ENCODE data around the gene COL12A1.
A peak's percentile ranks its signal among the peaks of the same experiment; 100 is the strongest.

COL12A1 gene

GRCh38 chr6:75244063-75244584 is 38.3 kb upstream of the COL12A1 start:
- Histone ChIP-seq H3K27ac (ENCODE audit: low read length, poor library complexity, severe bottlenecking) (peak overlapping the region; percentile 94), H3K14ac (ENCODE audit: low read length in 2 of 2) (no peak overlapping the region), H2BK120ac (ENCODE audit: low read depth, low read length) (no peak overlapping the region), H2BK5ac (ENCODE audit: low read depth, low read length, poor library complexity, severe bottlenecking) (no peak overlapping the region), H3K27me3 (ENCODE audit: control insufficient read depth in 1 of 2, insufficient read depth in 1 of 2, low read length in 2 of 2) (no peaks in the 10 kb centered on the region), H3K79me1 (replicated peaks; ENCODE audit: low read length, poor library complexity, severe bottlenecking) (peaks cover under 1% of the 10 kb centered on the region), H3K4ac (ENCODE audit: low read depth in 1 of 2, low read length in 2 of 2) (peak overlapping the region; percentile 78 to 80), H2BK12ac (ENCODE audit: low read length in 2 of 2) (no peak overlapping the region), H3K23ac (ENCODE audit: low read length in 2 of 2) (no peak overlapping the region), H2AFZ (ENCODE audit: low read depth, low read length) (no peak overlapping the region), H3K9ac (ENCODE audit: low read length) (peak overlapping the region; percentile 97), H3K4me1 (ENCODE audit: control insufficient read depth, insufficient read depth, low read depth, low read length) (peaks cover 8% of the 10 kb centered on the region), H3K36me3 (ENCODE audit: control insufficient read depth in 1 of 2, insufficient read depth in 2 of 2, low read depth in 1 of 2, low read length in 2 of 2) (peaks cover 5 to 23% of the 10 kb centered on the region in 2 experiments), H2AK5ac (ENCODE audit: low read length, severe bottlenecking) (no peak overlapping the region), H3K4me3 (ENCODE audit: insufficient read depth in 1 of 2, low read depth in 1 of 2, low read length in 2 of 2) (peak overlapping the region in 1 of 2 experiments; percentile 99), H3K9me3 (ENCODE audit: control insufficient read depth, low read length) (no peaks in the 10 kb centered on the region), H3K4me2 (ENCODE audit: low read length, poor library complexity, severe bottlenecking) (peak overlapping the region; percentile 75), H4K91ac (ENCODE audit: low read length) (no peak overlapping the region), H2BK15ac (ENCODE audit: low read depth, poor library complexity, severe bottlenecking) (no peak overlapping the region), H3K18ac (ENCODE audit: low read depth in 1 of 2, low read length in 2 of 2) (peak overlapping the region in 1 of 2 experiments; percentile 82), H4K8ac (ENCODE audit: low read length) (peak overlapping the region; percentile 87)
- DNase-seq = no peak
- 32% methylated on average over 14 of the region's 15 CpGs for WGBS

GRCh38 chr6:75243333-75244062 is 37.6 kb upstream of the COL12A1 start, which contains the start of gene COX7A2:
TSS of gene COX7A2 (minus strand) at chr6:75243801. CDS start at chr6:75243734, 67 bp downstream.
- no peak within 1 kb of the TSS for H2BK120ac ChIP-seq (ENCODE audit: low read depth, low read length)
- peak within 1 kb of the TSS; percentile 97 for H3K9ac ChIP-seq (ENCODE audit: low read length)
- H3K9me3 ChIP-seq (ENCODE audit: control insufficient read depth, low read length) = no peaks in the 10 kb centered on the region
- H3K4me2 ChIP-seq (ENCODE audit: low read length, poor library complexity, severe bottlenecking) = peak within 1 kb of the TSS; percentile 75
- H3K4me1 ChIP-seq (ENCODE audit: control insufficient read depth, insufficient read depth, low read depth, low read length) = peaks cover 10% of the 10 kb centered on the region
- peak within 1 kb of the TSS; percentile 82 to 95 for H3K18ac ChIP-seq (ENCODE audit: low read depth in 1 of 2, low read length in 2 of 2)
- H3K14ac ChIP-seq (ENCODE audit: low read length in 2 of 2) = peak within 1 kb of the TSS in 1 of 2 experiments; percentile 92
- peak within 1 kb of the TSS; percentile 80 to 87 for H3K4ac ChIP-seq (ENCODE audit: low read depth in 1 of 2, low read length in 2 of 2)
- H2BK15ac ChIP-seq (ENCODE audit: low read depth, poor library complexity, severe bottlenecking) = no peak within 1 kb of the TSS
- H2AFZ ChIP-seq (ENCODE audit: low read depth, low read length) = peak within 1 kb of the TSS; percentile 78
- no peak within 1 kb of the TSS for H4K91ac ChIP-seq (ENCODE audit: low read length)
- peak; percentile 99 for DNase-seq
- H3K79me1 ChIP-seq (replicated peaks; ENCODE audit: low read length, poor library complexity, severe bottlenecking) = peaks cover 3% of the 10 kb centered on the region
- H2BK12ac ChIP-seq (ENCODE audit: low read length in 2 of 2) = peak within 1 kb of the TSS in 1 of 2 experiments; percentile 13
- H3K23ac ChIP-seq (ENCODE audit: low read length in 2 of 2) = peak within 1 kb of the TSS in 1 of 2 experiments; percentile 40
- H3K4me3 ChIP-seq (ENCODE audit: insufficient read depth in 1 of 2, low read depth in 1 of 2, low read length in 2 of 2) = peak within 1 kb of the TSS; percentile 82 to 99
- no peaks in the 10 kb centered on the region for H3K27me3 ChIP-seq (ENCODE audit: control insufficient read depth in 1 of 2, insufficient read depth in 1 of 2, low read length in 2 of 2)
- H3K36me3 ChIP-seq (ENCODE audit: control insufficient read depth in 1 of 2, insufficient read depth in 2 of 2, low read depth in 1 of 2, low read length in 2 of 2) = peaks cover 10 to 29% of the 10 kb centered on the region in 2 experiments
- under 1% methylated on average over 34 of the region's 36 CpGs for WGBS
- H2BK5ac ChIP-seq (ENCODE audit: low read depth, low read length, poor library complexity, severe bottlenecking) = peak within 1 kb of the TSS; percentile 81
- peak within 1 kb of the TSS; percentile 94 for H3K27ac ChIP-seq (ENCODE audit: low read length, poor library complexity, severe bottlenecking)
- H4K8ac ChIP-seq (ENCODE audit: low read length) = peak within 1 kb of the TSS; percentile 87
- no peak within 1 kb of the TSS for H2AK5ac ChIP-seq (ENCODE audit: low read length, severe bottlenecking)

- WGBS = 99% methylated on average over 4 of the region's 4 CpGs
- H3K18ac ChIP-seq (ENCODE audit: low read depth in 1 of 2, low read length in 2 of 2) = no peak overlapping the region
- H3K36me3 ChIP-seq (ENCODE audit: control insufficient read depth in 1 of 2, insufficient read depth in 2 of 2, low read depth in 1 of 2, low read length in 2 of 2) = peaks cover 10 to 48% of the 10 kb centered on the region in 2 experiments
- no peak overlapping the region for H2BK12ac ChIP-seq (ENCODE audit: low read length in 2 of 2)
- no peak overlapping the region for H2BK120ac ChIP-seq (ENCODE audit: low read depth, low read length)
- no peak overlapping the region for H4K91ac ChIP-seq (ENCODE audit: low read length)
- no peaks in the 10 kb centered on the region for H3K9me3 ChIP-seq (ENCODE audit: control insufficient read depth, low read length)
- H3K4me2 ChIP-seq (ENCODE audit: low read length, poor library complexity, severe bottlenecking) = no peak overlapping the region
- no peak overlapping the region for H2BK5ac ChIP-seq (ENCODE audit: low read depth, low read length, poor library complexity, severe bottlenecking)
- peaks cover 3% of the 10 kb centered on the region for H3K79me1 ChIP-seq (replicated peaks; ENCODE audit: low read length, poor library complexity, severe bottlenecking)
- H3K4me3 ChIP-seq (ENCODE audit: insufficient read depth in 1 of 2, low read depth in 1 of 2, low read length in 2 of 2) = no peak overlapping the region
- no peak overlapping the region for H4K8ac ChIP-seq (ENCODE audit: low read length)
- peaks cover 1% of the 10 kb centered on the region for H3K4me1 ChIP-seq (ENCODE audit: control insufficient read depth, insufficient read depth, low read depth, low read length)
- H3K4ac ChIP-seq (ENCODE audit: low read depth in 1 of 2, low read length in 2 of 2) = no peak overlapping the region
- H2AK5ac ChIP-seq (ENCODE audit: low read length, severe bottlenecking) = no peak overlapping the region
- H2AFZ ChIP-seq (ENCODE audit: low read depth, low read length) = no peak overlapping the region
- no peak overlapping the region for H3K9ac ChIP-seq (ENCODE audit: low read length)
- no peak overlapping the region for H3K14ac ChIP-seq (ENCODE audit: low read length in 2 of 2)
- no peak overlapping the region for H3K23ac ChIP-seq (ENCODE audit: low read length in 2 of 2)
- no peaks in the 10 kb centered on the region for H3K27me3 ChIP-seq (ENCODE audit: control insufficient read depth in 1 of 2, insufficient read depth in 1 of 2, low read length in 2 of 2)
- H2BK15ac ChIP-seq (ENCODE audit: low read depth, poor library complexity, severe bottlenecking) = no peak overlapping the region
- no peak overlapping the region for H3K27ac ChIP-seq (ENCODE audit: low read length, poor library complexity, severe bottlenecking)
- no peak for DNase-seq
Measured at GRCh38 chr6:75236630-75237029, 30.8 kb upstream of the COL12A1 start.

GRCh38 chr6:75235271-75235670 is 29.4 kb upstream of the COL12A1 start:
- H3K18ac ChIP-seq (ENCODE audit: low read depth in 1 of 2, low read length in 2 of 2) = no peak overlapping the region
- peaks cover 3% of the 10 kb centered on the region for H3K79me1 ChIP-seq (replicated peaks; ENCODE audit: low read length, poor library complexity, severe bottlenecking)
- H2BK120ac ChIP-seq (ENCODE audit: low read depth, low read length) = no peak overlapping the region
- peaks cover 1% of the 10 kb centered on the region for H3K4me1 ChIP-seq (ENCODE audit: control insufficient read depth, insufficient read depth, low read depth, low read length)
- H3K36me3 ChIP-seq (ENCODE audit: control insufficient read depth in 1 of 2, insufficient read depth in 2 of 2, low read depth in 1 of 2, low read length in 2 of 2) = peaks cover 10 to 36% of the 10 kb centered on the region in 2 experiments
- H2BK5ac ChIP-seq (ENCODE audit: low read depth, low read length, poor library complexity, severe bottlenecking) = no peak overlapping the region
- no peak overlapping the region for H3K27ac ChIP-seq (ENCODE audit: low read length, poor library complexity, severe bottlenecking)
- no peak overlapping the region for H2BK15ac ChIP-seq (ENCODE audit: low read depth, poor library complexity, severe bottlenecking)
- no peaks in the 10 kb centered on the region for H3K27me3 ChIP-seq (ENCODE audit: control insufficient read depth in 1 of 2, insufficient read depth in 1 of 2, low read length in 2 of 2)
- no peak overlapping the region for H3K4ac ChIP-seq (ENCODE audit: low read depth in 1 of 2, low read length in 2 of 2)
- no peak overlapping the region for H4K8ac ChIP-seq (ENCODE audit: low read length)
- no peak overlapping the region for H3K4me3 ChIP-seq (ENCODE audit: insufficient read depth in 1 of 2, low read depth in 1 of 2, low read length in 2 of 2)
- no peak overlapping the region for H2BK12ac ChIP-seq (ENCODE audit: low read length in 2 of 2)
- H2AFZ ChIP-seq (ENCODE audit: low read depth, low read length) = no peak overlapping the region
- WGBS = 100% methylated on average over 1 of the region's 2 CpGs
- no peak overlapping the region for H3K23ac ChIP-seq (ENCODE audit: low read length in 2 of 2)
- no peak overlapping the region for H3K9ac ChIP-seq (ENCODE audit: low read length)
- no peaks in the 10 kb centered on the region for H3K9me3 ChIP-seq (ENCODE audit: control insufficient read depth, low read length)
- DNase-seq = no peak
- H4K91ac ChIP-seq (ENCODE audit: low read length) = no peak overlapping the region
- no peak overlapping the region for H3K14ac ChIP-seq (ENCODE audit: low read length in 2 of 2)
- H2AK5ac ChIP-seq (ENCODE audit: low read length, severe bottlenecking) = no peak overlapping the region
- no peak overlapping the region for H3K4me2 ChIP-seq (ENCODE audit: low read length, poor library complexity, severe bottlenecking)

Data from mesenchymal stem cell (in vitro differentiated cells and primary cell).